HepG2 (cell line): ENCODE results near the gene ADARB1. TPM values are rescaled to one million over a fixed set of nuclear protein-coding genes. Genes with fewer than 3 reads are reported as not detected.
A peak's percentile ranks its signal among the peaks of the same experiment; 100 is the strongest.

Experiments
- ATAC-seq: fragments of 200-7000 bp; cut with Tn5 transposase; 3 replicates; pipeline ENCODE4 v1.9.1; 2020; ENCODE audit warnings: mild to moderate bottlenecking, moderate library complexity
- BruUV-seq: library from RNA; stranded (reverse); fragments of 400-500 nt; replicated peaks from 2 replicates; lab custom pipeline; 2021; lab: Mats Ljungman, UMichigan
- CTCF ChIA-PET: fragments of 300-600 bp; formaldehyde crosslinking; extraction: SDS; loops from one replicate; lab custom pipeline; 2021; ENCODE audit warnings: low total read pairs, inconsistent platforms, low intra/inter-chr PET ratio; lab: Yijun Ruan, JAX
- POLR2A ChIA-PET: fragments of 350-600 bp; sonication (Branson Sonifier 250); formaldehyde crosslinking; loops from one replicate; lab custom pipeline; 2020; ENCODE audit warnings: antibody characterized with exemption, inconsistent platforms; lab: Yijun Ruan, JAX
- DNase-seq: peaks from one replicate; pipeline ENCODE4 v3.0.0-alpha.2; 2015; ENCODE audit warnings: low spot score
- FAIRE-seq: peaks from 3 replicates; lab custom pipeline; 2011; peaks lifted over from hg19 to GRCh38; lab: Jason Lieb, UNC
- H2AFZ ChIP-seq: one replicate; pipeline ENCODE4 v1.6.1; 2011; ENCODE audit warnings: low read length, inconsistent platforms
- H3K27ac ChIP-seq: fragments of 300-600 bp; 3 replicates; pipeline ENCODE4 v1.8.0; 2011; ENCODE audit warnings: mixed run types, mild to moderate bottlenecking, mixed read lengths, low read length, inconsistent platforms; ENCODE audit not compliant: insufficient read depth; ENCODE audit errors: extremely low read length
- H3K27me3 ChIP-seq, 2 experiments: fragments of 200-600 bp in 1 of 2; 2 replicates in 1 of 2; 3 replicates in 1 of 2; pipeline versions ENCODE4 v1.6.0 to v1.8.0; 2011; ENCODE audit warnings: low read length in 2 of 2, mild to moderate bottlenecking in 2 of 2, moderate library complexity in 2 of 2, inconsistent platforms in 1 of 2; ENCODE audit not compliant: insufficient read depth in 2 of 2, control insufficient read depth in 1 of 2
- H3K36me3 ChIP-seq, 2 experiments: fragments of 200-600 bp in 1 of 2; replicated peaks in 1 of 2; 2 replicates in 1 of 2; 3 replicates in 1 of 2; pipeline versions ENCODE4 v1.5.1 to v1.8.0; 2011; ENCODE audit warnings: low read length in 2 of 2, inconsistent platforms in 1 of 2; ENCODE audit not compliant: insufficient read depth in 2 of 2, control insufficient read depth in 1 of 2
- H3K4me1 ChIP-seq: 2 replicates; pipeline ENCODE4 v1.5.1; 2012; ENCODE audit warnings: low read length, inconsistent platforms; ENCODE audit not compliant: insufficient read depth
- H3K4me2 ChIP-seq: 2 replicates; pipeline ENCODE4 v1.6.0; 2011; ENCODE audit warnings: low read depth, low read length, inconsistent platforms
- H3K4me3 ChIP-seq, 3 experiments: fragments of 200-600 bp in 1 of 3; sonication (generic), shearing (Covaris generic) in 1 of 3; replicated peaks in 1 of 3; 2 replicates each; pipeline ENCODE4 v1.5.1; 2011 to 2016; ENCODE audit warnings: low read length in 3 of 3, inconsistent platforms in 2 of 3, low read depth in 2 of 3, mild to moderate bottlenecking in 2 of 3, control low read depth in 1 of 3, mixed read lengths in 1 of 3; ENCODE audit not compliant: insufficient read depth in 1 of 3
- H3K79me2 ChIP-seq: one replicate; pipeline ENCODE4 v1.6.1; 2011; ENCODE audit warnings: low read length, inconsistent platforms; ENCODE audit not compliant: insufficient read depth
- H3K9ac ChIP-seq: 2 replicates; pipeline ENCODE4 v1.6.0; 2011; ENCODE audit warnings: mild to moderate bottlenecking, low read depth, low read length, inconsistent platforms; ENCODE audit not compliant: insufficient read depth
- H3K9me3 ChIP-seq: 2 replicates; pipeline ENCODE4 v1.5.1; 2012; ENCODE audit warnings: mild to moderate bottlenecking, low read length
- H4K20me1 ChIP-seq: 2 replicates; pipeline ENCODE4 v1.6.0; 2011; ENCODE audit warnings: inconsistent platforms, mild to moderate bottlenecking, low read length, moderate library complexity; ENCODE audit not compliant: insufficient read depth
- CENPX ChIP-seq: sonication (generic); formaldehyde crosslinking; IDR thresholded peaks from 2 replicates; pipeline ENCODE4 v1.9.0; 2021; ENCODE audit warnings: mild to moderate bottlenecking, missing genetic modification reagents, moderate library complexity
- GFI1 ChIP-seq: sonication (generic); formaldehyde crosslinking; IDR thresholded peaks from 2 replicates; pipeline ENCODE4 v1.5.0; 2020; ENCODE audit warnings: missing genetic modification reagents, mild to moderate bottlenecking, borderline replicate concordance
- MIER2 ChIP-seq: IDR thresholded peaks from 2 replicates; pipeline ENCODE4 v1.6.1; 2016; ENCODE audit warnings: missing biosample characterization, missing genetic modification reagents
- NCOA1 ChIP-seq: sonication (generic); formaldehyde crosslinking; IDR thresholded peaks from 2 replicates; pipeline ENCODE4 v1.9.0; 2021; ENCODE audit warnings: missing genetic modification reagents
- NFE2L1 ChIP-seq: sonication (generic); formaldehyde crosslinking; IDR thresholded peaks from 2 replicates; pipeline ENCODE4 v1.4.0; 2020; ENCODE audit warnings: missing genetic modification reagents, mild to moderate bottlenecking, borderline replicate concordance
- SALL1 ChIP-seq: sonication (generic); formaldehyde crosslinking; IDR thresholded peaks from 2 replicates; pipeline ENCODE4 v1.8.0; 2022; ENCODE audit warnings: mild to moderate bottlenecking, missing genetic modification reagents
- SMAD1 ChIP-seq: sonication (generic); formaldehyde crosslinking; IDR thresholded peaks from 2 replicates; pipeline ENCODE4 v1.4.0; 2020; ENCODE audit warnings: missing genetic modification reagents, low read depth, mild to moderate bottlenecking, borderline replicate concordance
- SUZ12 ChIP-seq: fragments of 150-350 bp; IDR thresholded peaks from 2 replicates; pipeline ENCODE4 v1.6.1; 2014; ENCODE audit warnings: low read depth, low read length
- UBTF ChIP-seq: sonication (generic); formaldehyde crosslinking; IDR thresholded peaks from 2 replicates; pipeline ENCODE4 v1.4.0; 2020; ENCODE audit warnings: mild to moderate bottlenecking, missing genetic modification reagents
- XBP1 ChIP-seq: sonication (generic); formaldehyde crosslinking; IDR thresholded peaks from 2 replicates; pipeline ENCODE4 v1.5.0; 2020; ENCODE audit warnings: missing genetic modification reagents
- ZFP82 ChIP-seq: sonication (generic); formaldehyde crosslinking; IDR thresholded peaks from 2 replicates; pipeline ENCODE4 v1.5.1; 2020; ENCODE audit warnings: mild to moderate bottlenecking, missing genetic modification reagents, borderline replicate concordance
- ZNF691 ChIP-seq: sonication (generic); formaldehyde crosslinking; IDR thresholded peaks from 2 replicates; pipeline ENCODE4 v1.4.0; 2020; ENCODE audit warnings: missing genetic modification reagents, low read depth, mild to moderate bottlenecking, borderline replicate concordance
- WGBS: methylation state at CpG from one replicate; pipeline ENCODE4 v1.1.6; 2017; ENCODE audit warnings: low lambda C conversion rate; 5-methylcytosine and 5-hydroxymethylcytosine counted together
- in situ Hi-C: cut with HindIII; loops from 2 replicates; pipeline ENCODE4 v1.10.0; 2017; ENCODE audit warnings: low pct_unique_long_range_greater_than_20kb; ENCODE audit not compliant: extremely low pct_ligation_motif_present
- intact Hi-C: fragments of 100-400 bp; cut with micrococcal nuclease; formaldehyde crosslinking; loops from one replicate; pipeline ENCODE4 v1.10.0; 2022; ENCODE audit not compliant: unreplicated experiment
- polyA plus RNA-seq, 8 experiments: library from polyadenylated mRNA; depleted of rRNA in 3 of 8; stranded (reverse) in 7 of 8; unstranded in 1 of 8; fragments of >200 nt; fragmentation: Illumina TruSeq in 4 of 8; extraction: Trizol in 4 of 8; gene quantifications; 2 replicates each; pipeline versions ENCODE4 v1.2.1 to v1.2.3, GENCODE V29; 2011 to 2016; ENCODE audit warnings: low read depth in 4 of 8, missing spikeins in 1 of 8, mixed read lengths in 1 of 8; ENCODE audit not compliant: insufficient read depth in 1 of 8
- total RNA-seq, 5 experiments: library from RNA; depleted of rRNA; stranded (reverse); fragments of >200 nt; fragmentation: Illumina TruSeq; extraction: Trizol; gene quantifications; 2 replicates each; pipeline ENCODE4 v1.2.3, GENCODE V29; 2016; ENCODE audit warnings: low read depth in 1 of 5

ADARB1 gene
- total and polyA plus RNA-seq, 2 of the 13 experiments (the other 11 are each of a cell fraction or from before 2014, with no cell fraction given): 6.6 to 10.0 TPM

- H3K4me1 ChIP-seq: peaks cover 22% of the 10 kb centered on the region
- H3K27me3 ChIP-seq: peaks cover 1 to 48% of the 10 kb centered on the region in 2 experiments; a peak in 3 of 5 replicates
- ATAC-seq: no peak
- TF ChIP-seq UBTF (CRISPR knock-in tag) (no peak), ZFP82 (CRISPR knock-in tag) (no peak), SUZ12 (no peak), NFE2L1 (CRISPR knock-in tag) (no peak), MIER2 (CRISPR knock-in tag) (no peak)
- POLR2A ChIA-PET: no interaction called here
- no peak overlapping the region for H3K4me2 ChIP-seq
- H3K4me3 ChIP-seq: no peak overlapping the region
- H3K9ac ChIP-seq: no peak overlapping the region
- no peaks in the 10 kb centered on the region for H4K20me1 ChIP-seq
- no peaks in the 10 kb centered on the region for H3K36me3 ChIP-seq
- in situ Hi-C loops: no loop called here
- no TSS peak for BruUV-seq
- H2AFZ ChIP-seq: no peak overlapping the region
- H3K79me2 ChIP-seq: no peaks in the 10 kb centered on the region
- FAIRE-seq: no peak
- intact Hi-C loops: no loop called here
- peaks cover 17% of the 10 kb centered on the region for H3K9me3 ChIP-seq
- CTCF ChIA-PET: no interaction called here
- no peak for DNase-seq
- WGBS: 23% methylated on average over 7 of the region's 7 CpGs
- no peak overlapping the region for H3K27ac ChIP-seq
Observed at GRCh38 chr21:45048968-45049367, 25.4 kb upstream of the ADARB1 start.

- DNase-seq (no peak), FAIRE-seq (no peak), ATAC-seq (peak; percentile 25; the same call in 1 of the 3 replicates)
- no peak overlapping the region for H3K4me2 ChIP-seq
- ChIA-PET POLR2A (no interaction called here), CTCF (no interaction called here)
- no peak overlapping the region for H3K4me3 ChIP-seq
- WGBS: 30% methylated on average over 12 of the region's 12 CpGs
- peaks cover 17% of the 10 kb centered on the region for H3K9me3 ChIP-seq
- in situ Hi-C loops: no loop called here
- H2AFZ ChIP-seq: no peak overlapping the region
- no peak overlapping the region for H3K27ac ChIP-seq
- TF ChIP-seq NCOA1 (CRISPR knock-in tag) (no peak), XBP1 (peak; percentile 88; the same call in 1 of the 2 replicates), SMAD1 (no peak), ZNF691 (CRISPR knock-in tag) (no peak), GFI1 (CRISPR knock-in tag) (no peak), CENPX (CRISPR knock-in tag) (no peak), SALL1 (CRISPR knock-in tag) (peak; percentile 10; the same call in 1 of the 2 replicates)
- no peak overlapping the region for H3K9ac ChIP-seq
- intact Hi-C loops: no loop called here
- BruUV-seq: no TSS peak
- H3K36me3 ChIP-seq: no peaks in the 10 kb centered on the region
- H4K20me1 ChIP-seq: no peaks in the 10 kb centered on the region
- peaks cover 5 to 48% of the 10 kb centered on the region in 2 experiments; a peak in 3 of 5 replicates for H3K27me3 ChIP-seq
- peaks cover 31% of the 10 kb centered on the region for H3K4me1 ChIP-seq
- no peaks in the 10 kb centered on the region for H3K79me2 ChIP-seq
Observed at GRCh38 chr21:45049714-45050344, 24.6 kb upstream of the ADARB1 start.
